ENCODE measurements around the gene MMP28. TPM values are rescaled to one million over a fixed set of nuclear protein-coding genes. Genes with fewer than 3 reads are reported as not detected.

Gene MMP28
- 0.66 and 2.0 TPM in 2 replicates for polyA plus RNA-seq

GRCh38 chr17:35795007-35795870, at the start of gene MMP28:
Gene MMP28, minus strand, starts transcription at chr17:35795641. Its CDS starts 264 bp downstream, at chr17:35795377.

GRCh38 chr17:35808962-35809854, 13.8 kb upstream of the MMP28 start, which contains the start of gene TAF15:
Gene TAF15, plus strand, starts transcription at chr17:35809484. Its CDS starts 86 bp downstream, at chr17:35809570.

GRCh38 chr17:35760587-35760986, 34.9 kb downstream of the MMP28 start, which contains the start of gene C17orf50:
Gene C17orf50, plus strand, starts transcription at chr17:35760887. Its CDS starts 55 bp downstream, at chr17:35760942.

GRCh38 chr17:35752945-35753764, 42.3 kb downstream of the MMP28 start, which contains the start of gene GAS2L2:
Gene GAS2L2, minus strand, starts transcription at chr17:35753239. Its CDS starts 389 bp downstream, at chr17:35752850.

GRCh38 chr17:35731239-35731916, 64.1 kb downstream of the MMP28 start, which contains the start of gene RASL10B:
Gene RASL10B, plus strand, starts transcription at chr17:35731639. Its CDS starts 3,546 bp downstream, at chr17:35735185.

Other genes with a start within 250 kb of the MMP28 start
- not detected in 2 replicates for gene SLFN14, start 234.8 kb downstream of the MMP28 start, polyA plus RNA-seq
- 9.9 and 11.2 TPM in 2 replicates for gene PEX12, start 217.1 kb downstream of the MMP28 start, polyA plus RNA-seq
- gene AP2B1, start 208.3 kb downstream of the MMP28 start, polyA plus RNA-seq, result 269 and 348 TPM in 2 replicates
- 0.66 and 1.7 TPM in 2 replicates for gene RASL10B, start 64.0 kb downstream of the MMP28 start, polyA plus RNA-seq
- gene GAS2L2, start 42.4 kb downstream of the MMP28 start, polyA plus RNA-seq, result not detected in 2 replicates
- gene C17orf50, start 34.8 kb downstream of the MMP28 start, polyA plus RNA-seq, result not detected in 2 replicates
- gene TAF15, start 13.8 kb upstream of the MMP28 start, polyA plus RNA-seq, result 11.4 and 35.2 TPM in 2 replicates
- not detected in 2 replicates for gene HEATR9, start 73.2 kb upstream of the MMP28 start, polyA plus RNA-seq
- not detected in 2 replicates for gene CCL5, start 84.7 kb upstream of the MMP28 start, polyA plus RNA-seq
- 3.4 TPM in 1 of 2 replicates, not detected in the other for gene RDM1, start 135.1 kb upstream of the MMP28 start, polyA plus RNA-seq
- not detected in 2 replicates for gene LYZL6, start 148.1 kb upstream of the MMP28 start, polyA plus RNA-seq
- gene CCL16, start 185.9 kb upstream of the MMP28 start, polyA plus RNA-seq, result not detected in 2 replicates
- not detected in 2 replicates for gene CCL14, start 191.1 kb upstream of the MMP28 start, polyA plus RNA-seq
- gene CCL15, start 205.9 kb upstream of the MMP28 start, polyA plus RNA-seq, result not detected in 2 replicates
- gene CCL23, start 222.3 kb upstream of the MMP28 start, polyA plus RNA-seq, result not detected in 2 replicates

Data from Purkinje cell (primary cell).